ENCODE results near the gene C6orf132.

DNA sequence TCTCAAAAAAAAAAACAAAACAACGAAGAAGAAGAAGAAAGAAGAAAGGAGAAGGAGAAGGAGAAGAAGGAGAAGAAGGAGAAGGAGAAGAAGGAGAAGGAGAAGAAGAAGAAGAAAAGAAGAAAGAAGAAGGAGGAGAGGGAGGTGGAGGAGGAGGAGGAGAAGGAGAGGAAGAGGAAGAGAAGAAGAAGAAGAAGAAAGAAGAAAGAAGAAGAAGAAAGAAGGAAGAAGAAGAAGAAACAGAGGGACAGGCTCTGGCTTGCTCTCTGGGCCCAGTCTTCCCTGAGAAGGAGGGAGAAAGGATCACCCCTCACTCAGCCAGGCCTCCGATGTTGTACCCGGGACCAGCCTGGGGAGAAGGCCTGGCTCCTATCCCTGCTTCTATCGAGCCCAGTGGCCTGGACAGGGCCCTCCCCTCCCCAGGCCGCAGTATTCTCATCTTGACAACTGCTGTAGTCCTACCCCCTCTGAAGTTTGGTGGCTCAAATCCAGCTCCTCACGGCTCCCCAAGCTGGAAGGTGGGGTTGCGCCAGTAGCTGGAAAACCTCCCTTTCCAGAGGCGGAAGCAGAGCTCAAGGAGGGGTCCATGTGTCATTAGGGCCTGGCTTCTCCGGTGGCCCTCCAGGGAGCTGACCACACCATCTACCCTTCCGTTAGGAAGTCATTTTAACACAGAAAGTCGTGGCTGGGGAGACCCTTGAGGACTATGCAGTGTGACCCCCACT lies 18.9 kb downstream of the C6orf132 start:
- TF ChIP-seq EZH2 (IDR thresholded peaks at IDR 0.05; ENCODE audit: low read length, unreplicated experiment) (no peak), EZH2phosphoT487 (IDR thresholded peaks at IDR 0.05; ENCODE audit: borderline replicate concordance, low read length) (no peak)
- TF ChIP-seq, protein P1, sequence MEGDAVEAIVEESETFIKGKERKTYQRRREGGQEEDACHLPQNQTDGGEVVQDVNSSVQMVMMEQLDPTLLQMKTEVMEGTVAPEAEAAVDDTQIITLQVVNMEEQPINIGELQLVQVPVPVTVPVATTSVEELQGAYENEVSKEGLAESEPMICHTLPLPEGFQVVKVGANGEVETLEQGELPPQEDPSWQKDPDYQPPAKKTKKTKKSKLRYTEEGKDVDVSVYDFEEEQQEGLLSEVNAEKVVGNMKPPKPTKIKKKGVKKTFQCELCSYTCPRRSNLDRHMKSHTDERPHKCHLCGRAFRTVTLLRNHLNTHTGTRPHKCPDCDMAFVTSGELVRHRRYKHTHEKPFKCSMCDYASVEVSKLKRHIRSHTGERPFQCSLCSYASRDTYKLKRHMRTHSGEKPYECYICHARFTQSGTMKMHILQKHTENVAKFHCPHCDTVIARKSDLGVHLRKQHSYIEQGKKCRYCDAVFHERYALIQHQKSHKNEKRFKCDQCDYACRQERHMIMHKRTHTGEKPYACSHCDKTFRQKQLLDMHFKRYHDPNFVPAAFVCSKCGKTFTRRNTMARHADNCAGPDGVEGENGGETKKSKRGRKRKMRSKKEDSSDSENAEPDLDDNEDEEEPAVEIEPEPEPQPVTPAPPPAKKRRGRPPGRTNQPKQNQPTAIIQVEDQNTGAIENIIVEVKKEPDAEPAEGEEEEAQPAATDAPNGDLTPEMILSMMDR (conservative IDR thresholded peaks at IDR 0.05; ENCODE audit: low read depth, low read length) = no peak

Measured in PC-3 (cell line).